ENCODE results near the gene PI16.
"Not testable (repeated sequence)": the region's sequence is repeated elsewhere in the genome, so short reads cannot be mapped to it uniquely, and the experiment has no call there.

Gene PI16

DNA sequence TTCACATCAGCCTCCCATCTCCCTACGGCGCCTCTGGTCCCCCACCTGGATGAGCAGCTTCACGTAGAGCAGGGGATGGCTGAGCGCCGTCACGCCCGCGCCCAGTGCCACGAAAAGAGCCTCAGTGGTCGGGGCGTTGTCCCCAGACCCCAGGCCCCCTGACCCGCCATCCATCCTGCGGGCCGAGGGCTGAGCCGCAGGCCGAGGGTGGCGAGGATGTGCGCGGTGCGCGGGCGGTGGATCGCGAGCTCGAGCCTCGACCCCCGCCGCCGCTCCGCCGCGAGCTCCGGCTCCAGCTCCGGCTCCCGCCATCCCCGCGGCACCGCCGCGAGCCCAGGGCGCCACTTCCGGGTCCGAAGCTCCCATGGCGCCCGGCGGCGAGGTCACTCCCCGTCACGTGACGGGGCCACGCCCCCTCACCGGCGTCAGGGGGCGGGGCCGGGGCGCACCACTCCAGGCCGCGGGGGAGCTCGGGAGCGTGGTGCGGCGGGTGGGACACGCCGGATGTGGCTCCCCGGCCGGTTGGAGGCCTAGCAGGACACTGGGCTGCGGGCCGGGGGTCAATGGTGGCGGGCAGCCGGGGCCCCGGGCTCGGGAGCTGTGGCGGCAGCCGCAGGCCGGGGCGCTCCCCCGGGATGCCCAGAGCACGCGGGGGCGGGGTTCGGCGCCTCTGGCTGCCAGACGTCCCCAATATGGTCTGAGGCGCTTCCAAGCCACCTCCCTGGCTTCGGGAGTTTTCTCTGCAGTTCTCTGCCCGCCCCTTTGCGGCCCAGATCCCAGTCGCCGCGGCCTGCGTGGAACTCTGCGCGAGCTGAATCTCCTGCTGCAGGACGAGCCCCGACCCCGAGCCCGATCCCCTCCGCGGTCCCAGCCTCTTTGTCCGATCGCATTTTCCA is 31.5 kb downstream of the PI16 start, which contains the start of gene MTCH1:
Gene MTCH1, minus strand, starts transcription at position 389 of the 896 bp plus-strand sequence. Its CDS starts 23 bp downstream, at position 366.
- H3K27me3 ChIP-seq (ENCODE audit: control insufficient read depth, insufficient read depth, low read length) = no peaks in the 10 kb centered on the region
- H3K27ac ChIP-seq (ENCODE audit: low read depth, low read length) = peak within 1 kb of the TSS; percentile 97
- H3K4me1 ChIP-seq (ENCODE audit: control insufficient read depth, insufficient read depth, low read length) = peaks cover 23% of the 10 kb centered on the region
- peaks cover 2% of the 10 kb centered on the region; the same call in 1 of the 2 replicates for H3K36me3 ChIP-seq (ENCODE audit: control insufficient read depth, insufficient read depth, low read length)
- peak within 1 kb of the TSS; percentile 73 for H3K9ac ChIP-seq (ENCODE audit: low read length)
- no peaks in the 10 kb centered on the region for H3K9me3 ChIP-seq (ENCODE audit: control insufficient read depth, insufficient read depth, low read depth, low read length)
- H3K4me3 ChIP-seq (ENCODE audit: low read depth, low read length) = peak within 1 kb of the TSS; percentile 79

DNA sequence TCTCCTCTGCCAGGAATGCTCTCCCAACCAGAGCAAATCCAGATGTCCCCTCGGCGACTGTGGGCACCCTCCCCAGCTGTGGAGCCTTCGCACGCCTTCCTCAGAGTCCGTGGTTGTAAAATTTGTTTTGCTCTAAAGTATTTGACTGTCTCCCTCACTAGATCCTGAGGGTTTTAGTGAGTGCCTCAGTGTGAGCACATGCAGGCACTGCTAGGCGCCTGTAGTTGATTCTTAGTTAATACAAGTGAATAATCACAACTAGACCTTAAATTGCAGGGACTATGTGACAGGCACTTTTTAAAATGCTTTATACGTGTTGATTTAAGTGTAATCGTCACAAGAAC is 32.1 kb downstream of the PI16 start:
- peaks cover 2% of the 10 kb centered on the region; the same call in 1 of the 2 replicates for H3K36me3 ChIP-seq (ENCODE audit: control insufficient read depth, insufficient read depth, low read length)
- H3K27ac ChIP-seq (ENCODE audit: low read depth, low read length) = peak overlapping the region; percentile 97
- peaks cover 21% of the 10 kb centered on the region for H3K4me1 ChIP-seq (ENCODE audit: control insufficient read depth, insufficient read depth, low read length)
- H3K27me3 ChIP-seq (ENCODE audit: control insufficient read depth, insufficient read depth, low read length) = no peaks in the 10 kb centered on the region
- H3K4me3 ChIP-seq (ENCODE audit: low read depth, low read length) = peak overlapping the region; percentile 79
- H3K9ac ChIP-seq (ENCODE audit: low read length) = peak overlapping the region; percentile 73
- H3K9me3 ChIP-seq (ENCODE audit: control insufficient read depth, insufficient read depth, low read depth, low read length) = no peaks in the 10 kb centered on the region

DNA sequence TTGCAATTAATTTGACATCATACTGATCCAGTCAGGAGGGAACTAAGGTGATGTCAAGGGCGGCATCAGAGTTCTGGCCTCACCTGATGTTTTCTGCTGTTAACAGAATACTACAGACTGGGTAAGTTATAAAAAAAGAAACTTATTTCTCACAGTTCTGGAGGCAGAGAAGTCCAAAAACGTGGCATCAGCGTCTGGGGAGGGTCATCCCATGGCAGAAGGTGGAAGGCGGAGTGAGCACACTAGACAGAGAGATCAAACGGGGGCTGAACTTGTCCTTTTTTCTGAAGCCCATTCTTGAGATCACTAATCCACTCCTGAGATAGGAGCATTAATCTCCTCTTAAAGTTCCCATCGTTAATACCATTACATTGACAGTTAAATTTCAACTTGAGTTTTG is 34.7 kb downstream of the PI16 start:
- Histone ChIP-seq H3K9ac (ENCODE audit: low read length) (no peak overlapping the region), H3K4me1 (ENCODE audit: control insufficient read depth, insufficient read depth, low read length) (peaks cover 11% of the 10 kb centered on the region), H3K27me3 (ENCODE audit: control insufficient read depth, insufficient read depth, low read length) (no peaks in the 10 kb centered on the region), H3K27ac (ENCODE audit: low read depth, low read length) (no peak overlapping the region), H3K9me3 (ENCODE audit: control insufficient read depth, insufficient read depth, low read depth, low read length) (no peaks in the 10 kb centered on the region), H3K4me3 (ENCODE audit: low read depth, low read length) (no peak overlapping the region), H3K36me3 (ENCODE audit: control insufficient read depth, insufficient read depth, low read length) (no peaks in the 10 kb centered on the region)

DNA sequence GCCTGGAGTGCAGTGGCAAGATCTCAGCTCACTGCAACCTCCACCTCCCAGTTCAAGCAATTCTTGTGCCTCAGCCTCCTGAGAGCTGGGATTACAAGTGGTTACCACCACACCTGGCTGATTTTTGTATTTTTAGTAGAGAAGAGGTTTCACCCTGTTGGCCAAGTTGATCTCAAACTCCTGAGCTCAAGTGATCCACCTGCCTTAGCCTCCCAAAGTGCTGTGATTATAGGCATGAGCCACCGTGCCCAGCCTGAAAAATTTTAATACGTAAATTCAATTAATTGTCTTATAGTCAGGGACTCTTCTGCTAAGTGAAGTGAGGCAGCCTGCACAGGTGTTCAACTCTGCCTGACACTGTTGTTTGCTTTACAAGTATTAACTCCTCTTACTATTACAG is 35.9 kb downstream of the PI16 start:
- not testable (repeated sequence) for H3K27ac ChIP-seq (ENCODE audit: low read depth, low read length); H3K36me3 ChIP-seq (ENCODE audit: control insufficient read depth, insufficient read depth, low read length); H3K9ac ChIP-seq (ENCODE audit: low read length); H3K9me3 ChIP-seq (ENCODE audit: control insufficient read depth, insufficient read depth, low read depth, low read length); H3K4me3 ChIP-seq (ENCODE audit: low read depth, low read length); H3K27me3 ChIP-seq (ENCODE audit: control insufficient read depth, insufficient read depth, low read length); H3K4me1 ChIP-seq (ENCODE audit: control insufficient read depth, insufficient read depth, low read length)

DNA sequence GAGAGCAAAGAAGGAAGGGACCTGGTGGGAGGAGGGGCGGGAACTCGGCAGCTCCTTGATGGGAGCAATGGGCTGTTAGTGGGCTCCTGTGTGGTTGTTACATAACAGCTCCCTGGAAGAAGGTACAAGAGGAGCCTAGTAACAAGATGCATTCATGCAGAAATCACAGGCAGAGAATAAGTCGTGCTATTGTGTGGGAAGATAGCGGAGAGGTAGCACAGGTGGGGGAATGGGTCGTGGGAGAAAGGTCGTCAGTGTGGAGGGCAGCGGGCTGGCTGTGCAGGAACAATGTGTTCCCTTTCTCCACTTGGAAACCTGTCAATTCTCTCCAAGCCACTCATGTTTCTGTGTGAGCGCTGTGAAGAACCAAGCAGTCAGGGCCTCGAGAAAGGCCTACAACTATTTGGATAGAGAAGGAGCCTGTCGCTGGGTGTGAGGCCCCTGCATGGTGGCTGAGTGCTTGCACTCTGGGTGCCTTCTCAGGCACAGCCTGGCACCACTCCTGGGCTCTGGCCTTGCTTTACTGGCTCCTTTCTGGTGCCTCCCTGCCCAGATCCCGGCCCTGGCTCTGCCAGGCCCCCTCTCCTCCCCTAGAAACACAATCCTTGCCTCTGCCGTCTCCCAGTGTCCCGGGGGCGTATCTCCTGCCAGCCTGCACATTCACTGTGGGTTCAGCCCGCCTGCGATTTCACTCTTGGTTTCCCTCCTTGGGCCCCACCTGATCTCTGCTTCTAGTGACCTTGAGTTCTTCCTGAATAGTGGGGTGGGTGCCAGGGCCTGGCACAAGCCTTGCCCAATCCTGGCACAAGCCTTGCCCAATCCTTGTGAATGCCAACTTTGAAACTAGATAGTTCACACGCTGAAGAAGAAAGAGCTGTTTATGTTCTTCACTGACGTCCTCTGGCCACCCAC is 43.5 kb downstream of the PI16 start:
- Histone ChIP-seq H3K9me3 (ENCODE audit: control insufficient read depth, insufficient read depth, low read depth, low read length) (no peaks in the 10 kb centered on the region), H3K4me1 (ENCODE audit: control insufficient read depth, insufficient read depth, low read length) (peaks cover 12% of the 10 kb centered on the region; the same call in 1 of the 2 replicates), H3K36me3 (ENCODE audit: control insufficient read depth, insufficient read depth, low read length) (no peaks in the 10 kb centered on the region), H3K9ac (ENCODE audit: low read length) (no peak overlapping the region), H3K27me3 (ENCODE audit: control insufficient read depth, insufficient read depth, low read length) (no peaks in the 10 kb centered on the region), H3K27ac (ENCODE audit: low read depth, low read length) (no peak overlapping the region), H3K4me3 (ENCODE audit: low read depth, low read length) (no peak overlapping the region)

DNA sequence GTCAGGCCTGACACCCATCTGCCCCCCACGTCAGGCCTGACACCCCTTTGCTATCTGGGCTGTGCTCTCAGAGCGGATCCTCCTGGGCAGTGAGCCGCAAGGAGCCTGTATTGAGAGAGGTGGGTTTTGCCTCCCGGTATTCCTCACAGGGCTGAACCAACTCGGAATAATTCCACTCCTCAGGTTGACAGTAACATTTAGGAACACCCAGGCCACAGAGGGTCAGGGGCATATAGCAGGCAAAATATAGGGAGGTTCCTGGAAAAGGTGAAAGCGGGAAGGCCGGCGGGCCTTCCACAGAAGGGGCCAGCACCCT is 44.1 kb downstream of the PI16 start:
- H3K27ac ChIP-seq (ENCODE audit: low read depth, low read length) = no peak overlapping the region

DNA sequence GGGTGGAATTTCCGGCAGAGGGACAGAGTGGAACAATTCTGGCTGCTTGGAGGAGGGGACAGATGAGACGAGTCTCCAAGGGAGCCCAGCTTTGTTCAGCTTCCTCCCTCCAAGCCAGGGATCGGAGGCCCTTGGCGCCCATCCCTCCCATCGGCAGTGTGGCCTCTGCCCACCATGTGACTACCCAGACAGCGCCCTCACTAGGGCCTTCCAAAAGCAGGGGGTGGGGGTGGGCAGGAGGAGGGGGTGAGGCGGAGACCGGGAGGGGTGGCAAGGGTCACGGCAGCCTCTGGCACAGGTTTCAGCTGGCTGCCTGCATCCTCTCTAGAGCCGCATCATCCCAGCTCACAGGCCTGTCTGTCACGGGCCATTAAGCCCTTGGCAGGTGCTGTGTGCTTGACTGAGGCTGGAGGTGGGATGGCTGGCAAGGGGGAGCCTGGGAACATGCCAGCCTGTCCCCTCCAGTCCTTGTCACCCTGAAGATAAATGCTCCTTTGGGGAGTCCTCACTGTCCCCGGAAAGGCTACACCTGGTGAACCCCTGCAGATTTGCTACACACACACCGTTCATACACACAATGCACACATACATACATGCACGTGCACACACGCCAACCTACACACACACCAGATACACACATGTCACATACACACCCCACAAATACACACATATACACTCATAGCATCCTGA is 44.7 kb downstream of the PI16 start:
- no peak overlapping the region for H3K9ac ChIP-seq (ENCODE audit: low read length)
- no peak overlapping the region for H3K27ac ChIP-seq (ENCODE audit: low read depth, low read length)
- peaks cover 12% of the 10 kb centered on the region; the same call in 1 of the 2 replicates for H3K4me1 ChIP-seq (ENCODE audit: control insufficient read depth, insufficient read depth, low read length)
- no peaks in the 10 kb centered on the region for H3K27me3 ChIP-seq (ENCODE audit: control insufficient read depth, insufficient read depth, low read length)
- H3K9me3 ChIP-seq (ENCODE audit: control insufficient read depth, insufficient read depth, low read depth, low read length) = no peaks in the 10 kb centered on the region
- H3K36me3 ChIP-seq (ENCODE audit: control insufficient read depth, insufficient read depth, low read length) = no peaks in the 10 kb centered on the region
- no peak overlapping the region for H3K4me3 ChIP-seq (ENCODE audit: low read depth, low read length)

More for the DNA sequence above, 44.1 kb downstream of the PI16 start:
- peaks cover 12% of the 10 kb centered on the region; the same call in 1 of the 2 replicates for H3K4me1 ChIP-seq (ENCODE audit: control insufficient read depth, insufficient read depth, low read length)
- no peak overlapping the region for H3K4me3 ChIP-seq (ENCODE audit: low read depth, low read length)
- no peaks in the 10 kb centered on the region for H3K27me3 ChIP-seq (ENCODE audit: control insufficient read depth, insufficient read depth, low read length)
- no peaks in the 10 kb centered on the region for H3K36me3 ChIP-seq (ENCODE audit: control insufficient read depth, insufficient read depth, low read length)
- no peaks in the 10 kb centered on the region for H3K9me3 ChIP-seq (ENCODE audit: control insufficient read depth, insufficient read depth, low read depth, low read length)
- no peak overlapping the region for H3K9ac ChIP-seq (ENCODE audit: low read length)

DNA sequence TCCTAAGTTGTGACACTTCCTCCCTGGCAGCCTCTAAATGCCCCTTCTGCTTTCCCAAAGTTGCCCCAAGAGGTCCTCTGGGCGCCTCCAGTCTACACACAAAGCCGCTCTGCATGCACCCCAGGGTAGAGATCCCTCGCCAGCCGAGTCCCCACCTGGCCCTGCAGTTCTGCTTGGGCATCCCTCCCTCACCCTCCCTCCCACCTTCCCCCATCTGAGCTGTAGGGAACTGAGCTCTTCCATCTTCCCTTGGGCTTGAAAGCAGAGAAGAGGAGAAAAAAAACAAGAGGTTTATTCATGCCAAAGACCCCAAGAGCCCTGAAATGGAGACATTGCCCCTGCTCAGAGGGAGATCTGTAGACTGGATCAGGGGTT is 45.2 kb downstream of the PI16 start:
- H3K27ac ChIP-seq (ENCODE audit: low read depth, low read length) = no peak overlapping the region
- H3K4me3 ChIP-seq (ENCODE audit: low read depth, low read length) = no peak overlapping the region
- no peak overlapping the region for H3K9ac ChIP-seq (ENCODE audit: low read length)
- H3K4me1 ChIP-seq (ENCODE audit: control insufficient read depth, insufficient read depth, low read length) = peaks cover 12% of the 10 kb centered on the region; the same call in 1 of the 2 replicates
- H3K27me3 ChIP-seq (ENCODE audit: control insufficient read depth, insufficient read depth, low read length) = no peaks in the 10 kb centered on the region
- no peaks in the 10 kb centered on the region for H3K9me3 ChIP-seq (ENCODE audit: control insufficient read depth, insufficient read depth, low read depth, low read length)
- no peaks in the 10 kb centered on the region for H3K36me3 ChIP-seq (ENCODE audit: control insufficient read depth, insufficient read depth, low read length)

DNA sequence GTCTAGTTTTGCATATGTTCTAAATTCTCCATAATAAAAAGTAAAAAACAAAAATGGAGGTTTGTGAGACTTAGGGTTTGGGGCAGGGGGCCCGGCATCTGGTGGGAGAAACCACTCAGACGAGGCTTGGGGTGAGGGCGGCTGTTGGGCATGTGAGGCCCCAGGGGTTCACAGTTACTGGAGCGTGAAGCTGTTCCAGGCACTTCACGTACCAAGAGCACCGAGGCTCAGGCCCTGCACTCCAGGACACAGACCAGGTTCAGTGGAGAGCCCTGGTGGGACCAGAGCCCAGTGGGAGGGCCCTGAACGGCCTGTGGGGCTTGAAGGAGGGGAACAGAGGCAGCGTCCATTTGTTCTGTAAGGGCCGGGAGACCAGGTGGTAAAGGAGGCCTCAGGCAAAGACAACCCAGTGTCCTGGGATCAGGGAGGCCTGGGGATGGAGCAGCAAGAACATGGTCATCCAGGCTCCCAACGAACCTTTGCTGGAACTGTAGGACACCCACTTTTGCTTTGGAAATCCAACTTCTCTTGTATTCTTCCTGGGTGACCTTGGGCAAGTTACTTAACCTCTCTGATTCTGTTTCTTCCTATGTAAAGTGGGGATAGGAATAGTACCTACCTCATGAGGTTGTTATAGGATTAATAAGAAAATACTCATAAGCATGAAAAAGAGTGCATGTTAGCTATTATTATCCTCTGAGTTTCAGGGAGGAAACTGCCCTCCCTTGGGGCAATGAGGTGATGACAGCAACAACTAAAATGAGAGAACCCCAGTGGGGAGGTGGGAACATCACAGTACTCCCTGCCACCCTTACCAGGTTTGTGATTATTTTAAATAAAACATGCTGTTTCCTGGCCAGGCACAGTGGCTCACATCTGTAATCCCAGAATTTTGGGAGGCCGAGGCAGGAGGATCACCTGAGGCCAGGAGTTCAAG is 49.8 kb downstream of the PI16 start:
- no peak overlapping the region for H3K9ac ChIP-seq (ENCODE audit: low read length)
- H3K4me1 ChIP-seq (ENCODE audit: control insufficient read depth, insufficient read depth, low read length) = no peaks in the 10 kb centered on the region
- H3K4me3 ChIP-seq (ENCODE audit: low read depth, low read length) = no peak overlapping the region
- no peaks in the 10 kb centered on the region for H3K9me3 ChIP-seq (ENCODE audit: control insufficient read depth, insufficient read depth, low read depth, low read length)
- H3K27me3 ChIP-seq (ENCODE audit: control insufficient read depth, insufficient read depth, low read length) = no peaks in the 10 kb centered on the region
- H3K36me3 ChIP-seq (ENCODE audit: control insufficient read depth, insufficient read depth, low read length) = no peaks in the 10 kb centered on the region
- no peak overlapping the region for H3K27ac ChIP-seq (ENCODE audit: low read depth, low read length)
